CD4-positive, alpha-beta T cell treated with Interleukin-15 for 1 hour (primary cell): ENCODE measurements around the gene SUGP1.

Source experiments
- DNase-seq: peaks from one replicate; pipeline ENCODE4 v3.0.0-alpha.2; 2020

SUGP1 gene

GRCh38 chr19:19226663-19227062, 93.6 kb downstream of the SUGP1 start:
- DNase-seq, result no peak

DNA sequence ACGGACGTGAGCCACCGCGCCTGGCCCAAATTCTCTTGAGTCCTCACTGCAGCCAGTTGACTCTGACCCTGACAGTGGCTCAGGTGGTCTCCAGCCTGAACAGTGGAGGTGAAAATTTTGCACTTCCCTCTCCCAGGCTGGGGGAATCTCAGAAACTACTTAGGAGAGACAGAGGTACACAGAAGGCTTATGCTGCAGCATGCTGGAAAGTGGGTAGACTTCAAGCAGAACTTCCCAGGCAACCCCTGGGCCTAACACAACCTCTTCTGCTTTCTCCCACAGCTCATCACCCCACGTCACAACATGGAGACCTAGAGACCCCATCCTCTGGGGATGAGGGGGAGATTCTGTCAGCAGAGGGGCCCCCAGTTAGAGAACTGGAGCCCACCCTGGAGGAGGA, 94.1 kb downstream of the SUGP1 start:
- no peak for DNase-seq
